Immature natural killer cell (primary cell): Measurements from ENCODE around the gene GLI1. TPM values are rescaled to one million over a fixed set of nuclear protein-coding genes. Genes with fewer than 3 reads are reported as not detected.

Experiments used
- DNase-seq, 3 donors: peaks; one replicate each; pipeline ENCODE4 v3.0.0; 2022; ENCODE audit warnings: mixed read lengths in 1 of 3
- H3K27ac Mint-ChIP-seq, 6 donors: one replicate each; pipeline ENCODE4 v1.8.0; 2020; ENCODE audit warnings: mixed read lengths in 6 of 6, mild to moderate bottlenecking in 5 of 6, inconsistent platforms in 4 of 6, moderate library complexity in 3 of 6
- H3K27me3 Mint-ChIP-seq, 3 donors: one replicate each; pipeline ENCODE4 v1.8.0; 2020 to 2021; ENCODE audit warnings: low read depth in 3 of 3, mild to moderate bottlenecking in 3 of 3, mixed read lengths in 3 of 3, moderate library complexity in 3 of 3, inconsistent platforms in 1 of 3
- H3K36me3 Mint-ChIP-seq, 3 donors: one replicate each; pipeline ENCODE4 v1.8.0; 2020; ENCODE audit warnings: mixed read lengths in 3 of 3, inconsistent platforms in 2 of 3, mild to moderate bottlenecking in 2 of 3
- H3K4me1 Mint-ChIP-seq, 2 donors: one replicate each; pipeline ENCODE4 v1.8.0; 2020; ENCODE audit warnings: inconsistent platforms in 2 of 2, mild to moderate bottlenecking in 2 of 2, mixed read lengths in 2 of 2, moderate library complexity in 1 of 2
- H3K4me3 Mint-ChIP-seq, 5 donors: one replicate each; pipeline ENCODE4 v1.8.0; 2020; ENCODE audit warnings: mild to moderate bottlenecking in 5 of 5, mixed read lengths in 5 of 5, inconsistent platforms in 3 of 5, moderate library complexity in 3 of 5
- H3K9me3 Mint-ChIP-seq, 6 donors: one replicate each; pipeline ENCODE4 v1.8.0; 2020; ENCODE audit warnings: mild to moderate bottlenecking in 6 of 6, mixed read lengths in 6 of 6, inconsistent platforms in 4 of 6, moderate library complexity in 3 of 6
- polyA plus RNA-seq, 3 donors: library from polyadenylated mRNA; unstranded; fragments of 300-500 nt; fragmentation: Illumina TruSeq; gene quantifications; one replicate each; pipeline ENCODE4 v1.2.3, GENCODE V29; 2021

GLI1 gene
- polyA plus RNA-seq, 3 donors from 2014 or later = 0.33 to 0.40 TPM; not detected in 1

DNA sequence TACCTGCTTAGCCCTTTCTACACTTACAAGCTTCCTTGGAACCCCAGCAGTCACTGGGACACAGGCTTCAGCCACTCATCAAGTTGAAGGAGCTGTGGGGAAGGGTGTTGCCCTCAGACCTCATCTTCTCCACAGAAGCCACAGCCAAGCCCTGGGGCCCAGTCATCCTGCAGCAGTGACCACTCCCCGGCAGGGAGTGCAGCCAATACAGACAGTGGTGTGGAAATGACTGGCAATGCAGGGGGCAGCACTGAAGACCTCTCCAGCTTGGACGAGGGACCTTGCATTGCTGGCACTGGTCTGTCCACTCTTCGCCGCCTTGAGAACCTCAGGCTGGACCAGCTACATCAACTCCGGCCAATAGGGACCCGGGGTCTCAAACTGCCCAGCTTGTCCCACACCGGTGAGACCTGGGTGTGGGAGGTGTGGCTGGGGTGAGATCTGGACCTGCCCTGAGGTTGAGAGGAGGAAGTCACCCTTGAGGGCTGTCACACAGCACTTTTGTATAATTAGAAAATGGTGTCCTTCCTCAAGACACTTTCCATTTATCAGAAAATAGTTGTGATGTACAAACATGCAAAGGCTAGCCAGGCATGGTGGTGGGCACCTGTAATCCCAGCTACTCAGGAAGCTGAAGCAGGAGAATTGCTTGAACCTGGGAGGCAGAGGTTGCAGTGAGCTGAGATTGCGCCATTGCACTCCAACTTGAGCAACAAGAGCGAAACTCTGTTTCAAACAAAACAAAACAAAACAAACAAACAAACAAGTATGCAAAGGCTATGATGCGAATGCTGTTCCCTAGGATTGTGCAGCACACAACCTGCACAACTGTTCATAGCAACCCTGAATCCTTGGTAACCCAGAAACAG is 9.9 kb downstream of the GLI1 start:
- Mint-ChIP-seq H3K36me3 (peaks cover 31 to 38% (median 33%) of the 10 kb centered on the region in 3 donors), H3K27me3 (peaks cover 18 to 37% (median 34%) of the 10 kb centered on the region in 3 donors), H3K4me3 (peak overlapping the region in 3 of 5 donors; percentile 6 to 15 (median 6)), H3K27ac (peak overlapping the region in 5 of 6 donors; percentile 59 to 83 (median 76)), H3K4me1 (peaks cover 62 to 68% of the 10 kb centered on the region in 2 donors), H3K9me3 (no peaks in the 10 kb centered on the region)
- no peak for DNase-seq

- DNase-seq = no peak
- peaks cover 17 to 39% (median 35%) of the 10 kb centered on the region in 3 donors for H3K27me3 Mint-ChIP-seq
- peak overlapping the region in 4 of 6 donors; percentile 60 to 83 (median 75) for H3K27ac Mint-ChIP-seq
- no peaks in the 10 kb centered on the region for H3K9me3 Mint-ChIP-seq
- peaks cover 36 to 44% (median 36%) of the 10 kb centered on the region in 3 donors for H3K36me3 Mint-ChIP-seq
- H3K4me3 Mint-ChIP-seq = no peak overlapping the region
- peaks cover 69 to 74% of the 10 kb centered on the region in 2 donors for H3K4me1 Mint-ChIP-seq
Measured at GRCh38 chr12:57470286-57470969, 10.8 kb downstream of the GLI1 start.

- Mint-ChIP-seq H3K4me1 (peaks cover 67 to 70% of the 10 kb centered on the region in 2 donors), H3K9me3 (no peaks in the 10 kb centered on the region), H3K27me3 (peaks cover 22 to 41% (median 41%) of the 10 kb centered on the region in 3 donors), H3K27ac (peak overlapping the region; percentile 60 to 83 (median 70)), H3K36me3 (peaks cover 36 to 44% (median 36%) of the 10 kb centered on the region in 3 donors), H3K4me3 (no peak overlapping the region)
- no peak for DNase-seq
Measured at GRCh38 chr12:57470970-57471656, 11.5 kb downstream of the GLI1 start.

DNA sequence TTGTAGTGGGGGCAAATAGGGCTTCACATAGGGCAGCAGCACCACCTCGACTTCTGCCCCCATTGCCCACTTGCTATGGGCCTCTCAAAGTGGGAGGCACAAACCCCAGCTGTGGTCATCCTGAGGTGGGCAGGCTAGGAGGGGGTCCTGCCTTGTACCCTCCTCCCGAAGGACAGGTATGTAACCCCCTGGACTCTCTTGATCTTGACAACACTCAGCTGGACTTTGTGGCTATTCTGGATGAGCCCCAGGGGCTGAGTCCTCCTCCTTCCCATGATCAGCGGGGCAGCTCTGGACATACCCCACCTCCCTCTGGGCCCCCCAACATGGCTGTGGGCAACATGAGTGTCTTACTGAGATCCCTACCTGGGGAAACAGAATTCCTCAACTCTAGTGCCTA is 12.1 kb downstream of the GLI1 start:
- H3K4me3 Mint-ChIP-seq = no peak overlapping the region
- peaks cover 73 to 75% of the 10 kb centered on the region in 2 donors for H3K4me1 Mint-ChIP-seq
- DNase-seq = no peak
- H3K27me3 Mint-ChIP-seq = peaks cover 27 to 45% (median 41%) of the 10 kb centered on the region in 3 donors
- peak overlapping the region; percentile 61 to 80 (median 73) for H3K27ac Mint-ChIP-seq
- peaks cover 37 to 44% (median 42%) of the 10 kb centered on the region in 3 donors for H3K36me3 Mint-ChIP-seq
- H3K9me3 Mint-ChIP-seq = no peaks in the 10 kb centered on the region

DNA sequence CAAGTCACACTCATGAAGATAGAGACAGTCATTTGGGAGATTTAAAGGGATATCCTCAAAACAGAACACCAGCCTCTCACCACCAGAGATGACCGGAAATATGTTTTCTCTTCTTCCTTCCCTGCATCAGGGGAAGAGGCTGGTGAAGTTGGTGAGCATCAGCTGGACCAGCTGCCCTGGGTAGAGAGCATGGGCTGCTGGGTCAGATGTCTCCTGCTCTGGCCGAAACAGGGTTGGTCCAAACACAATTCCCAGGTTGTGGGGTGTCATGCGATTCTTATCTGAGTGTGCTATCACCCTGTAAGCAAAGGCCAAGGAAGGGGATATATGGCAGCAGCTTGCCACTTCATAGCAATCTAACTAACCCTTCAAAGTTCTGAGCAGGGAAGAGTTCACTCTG is 12.8 kb downstream of the GLI1 start:
- no peaks in the 10 kb centered on the region for H3K9me3 Mint-ChIP-seq
- peaks cover 40 to 51% (median 46%) of the 10 kb centered on the region in 3 donors for H3K36me3 Mint-ChIP-seq
- peak overlapping the region; percentile 55 to 80 (median 73) for H3K27ac Mint-ChIP-seq
- H3K4me3 Mint-ChIP-seq = peak overlapping the region in 1 of 5 donors; percentile 17
- no peak for DNase-seq
- H3K4me1 Mint-ChIP-seq = peaks cover 78 to 82% of the 10 kb centered on the region in 2 donors
- H3K27me3 Mint-ChIP-seq = peaks cover 35 to 47% (median 46%) of the 10 kb centered on the region in 3 donors

- peaks cover 40 to 51% (median 48%) of the 10 kb centered on the region in 3 donors for H3K27me3 Mint-ChIP-seq
- H3K4me3 Mint-ChIP-seq = peak overlapping the region; percentile 51 to 84 (median 56)
- DNase-seq = no peak
- H3K36me3 Mint-ChIP-seq = peaks cover 46 to 56% (median 49%) of the 10 kb centered on the region in 3 donors
- H3K4me1 Mint-ChIP-seq = peaks cover 85 to 86% of the 10 kb centered on the region in 2 donors
- H3K27ac Mint-ChIP-seq = peak overlapping the region; percentile 76 to 100 (median 92)
- H3K9me3 Mint-ChIP-seq = no peaks in the 10 kb centered on the region
Measured at GRCh38 chr12:57473392-57473791, 13.8 kb downstream of the GLI1 start.

DNA sequence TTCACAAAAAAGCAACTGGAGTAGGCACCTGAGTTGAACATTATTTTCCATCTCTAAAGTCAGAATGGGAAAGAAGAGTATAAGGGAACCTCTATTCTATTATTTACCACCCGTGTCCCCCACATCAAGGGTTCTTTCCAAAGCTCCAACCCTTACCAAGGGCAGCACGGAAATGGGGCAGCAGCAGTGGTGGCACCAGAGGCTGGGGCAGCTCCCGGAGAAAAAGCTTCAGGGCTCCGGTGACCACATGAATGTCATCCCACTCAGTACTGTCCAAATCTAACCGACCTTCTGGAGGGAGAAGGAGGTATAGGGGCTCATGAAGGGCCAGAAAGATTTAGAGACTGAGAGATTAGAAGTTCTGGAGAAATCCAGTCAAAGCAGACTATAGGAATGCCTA is 14.3 kb downstream of the GLI1 start:
- no peaks in the 10 kb centered on the region for H3K9me3 Mint-ChIP-seq
- DNase-seq = no peak
- H3K36me3 Mint-ChIP-seq = peaks cover 46 to 56% (median 47%) of the 10 kb centered on the region in 3 donors
- H3K4me1 Mint-ChIP-seq = peaks cover 86 to 90% of the 10 kb centered on the region in 2 donors
- H3K4me3 Mint-ChIP-seq = peak overlapping the region; percentile 79 to 87 (median 83)
- peak overlapping the region; percentile 87 to 100 (median 92) for H3K27ac Mint-ChIP-seq
- peaks cover 44 to 54% (median 51%) of the 10 kb centered on the region in 3 donors for H3K27me3 Mint-ChIP-seq

DNA sequence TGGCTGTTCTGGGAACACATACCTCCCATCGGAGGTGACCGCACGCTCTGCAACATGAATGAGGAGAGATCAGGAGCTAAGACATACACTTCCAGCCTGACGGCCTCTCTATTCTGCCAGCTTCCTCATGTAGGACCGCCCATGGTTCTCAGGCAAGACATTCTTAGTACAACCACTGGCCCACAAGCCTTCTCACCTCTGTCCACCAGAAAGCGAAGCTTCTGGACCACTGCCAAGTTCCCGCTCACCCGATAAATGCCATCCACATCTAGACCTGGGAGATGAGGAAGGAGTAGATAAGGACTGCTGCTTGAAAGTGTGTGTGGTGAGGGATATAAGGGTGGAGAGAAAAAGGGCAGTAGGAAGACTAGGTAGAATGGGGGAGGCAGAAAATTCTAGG is 14.8 kb downstream of the GLI1 start:
- no peaks in the 10 kb centered on the region for H3K9me3 Mint-ChIP-seq
- H3K4me1 Mint-ChIP-seq = peaks cover 86 to 89% of the 10 kb centered on the region in 2 donors
- DNase-seq = peak; percentile 57 to 59 (median 59)
- H3K27me3 Mint-ChIP-seq = peaks cover 47 to 58% (median 50%) of the 10 kb centered on the region in 3 donors
- peak overlapping the region; percentile 79 to 87 (median 83) for H3K4me3 Mint-ChIP-seq
- H3K36me3 Mint-ChIP-seq = peaks cover 43 to 52% (median 43%) of the 10 kb centered on the region in 3 donors
- peak overlapping the region; percentile 87 to 100 (median 92) for H3K27ac Mint-ChIP-seq

GRCh38 chr12:57474862-57475261 is 15.3 kb downstream of the GLI1 start:
- Mint-ChIP-seq H3K4me3 (peak overlapping the region; percentile 79 to 87 (median 83)), H3K27me3 (peaks cover 50 to 62% (median 51%) of the 10 kb centered on the region in 3 donors), H3K4me1 (peaks cover 86 to 89% of the 10 kb centered on the region in 2 donors), H3K27ac (peak overlapping the region; percentile 87 to 100 (median 92)), H3K36me3 (peaks cover 43 to 49% (median 43%) of the 10 kb centered on the region in 3 donors), H3K9me3 (no peaks in the 10 kb centered on the region)
- DNase-seq = no peak

DNA sequence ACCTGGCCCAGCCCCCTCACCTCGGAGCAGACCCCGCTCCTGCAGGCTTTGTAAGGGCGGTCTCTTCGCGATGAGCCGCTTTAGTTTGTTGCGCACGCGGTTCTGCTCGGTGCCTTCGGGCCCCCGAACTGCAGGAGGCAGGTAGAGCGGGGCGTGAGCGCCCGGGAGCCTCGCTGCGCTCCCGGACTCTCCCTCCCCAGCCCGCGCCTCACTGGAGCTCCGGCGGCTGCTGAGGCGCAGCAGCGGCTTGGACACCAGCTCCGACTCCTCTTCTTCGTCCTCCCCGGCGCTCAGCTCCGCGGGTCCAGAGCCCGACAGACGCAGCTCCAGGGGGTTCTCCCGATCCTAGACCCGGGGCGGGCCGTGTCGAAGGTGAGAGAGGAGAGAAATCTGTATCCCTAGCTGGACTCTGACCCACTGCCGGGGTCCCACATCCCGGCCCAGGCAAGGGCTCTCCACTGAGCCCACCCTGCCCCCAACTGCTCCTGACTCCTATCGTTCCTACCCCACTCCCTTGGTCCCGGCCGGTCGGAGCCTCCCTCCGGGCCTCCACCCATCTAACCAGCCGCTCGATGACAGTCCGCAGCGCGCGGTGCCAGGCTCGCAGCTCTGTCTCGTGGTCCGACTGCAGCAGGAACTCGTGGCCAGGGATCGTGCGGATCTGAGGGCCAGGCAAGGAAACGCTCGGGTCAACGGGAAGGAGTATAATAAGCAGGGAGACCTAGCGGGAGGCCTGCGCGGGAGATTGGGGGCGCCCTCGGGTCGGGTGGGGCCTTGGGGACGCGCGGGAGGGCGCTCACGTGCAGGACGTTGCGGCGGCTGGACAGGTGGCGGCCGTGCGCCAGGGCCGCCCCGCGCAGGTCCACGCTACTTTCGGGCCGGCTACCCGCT is 15.9 kb downstream of the GLI1 start:
- no peak for DNase-seq
- peak overlapping the region; percentile 99 to 100 (median 100) for H3K27ac Mint-ChIP-seq
- peaks cover 51 to 67% (median 54%) of the 10 kb centered on the region in 3 donors for H3K27me3 Mint-ChIP-seq
- H3K4me1 Mint-ChIP-seq = peaks cover 89 to 90% of the 10 kb centered on the region in 2 donors
- H3K36me3 Mint-ChIP-seq = peaks cover 43 to 49% (median 43%) of the 10 kb centered on the region in 3 donors
- H3K4me3 Mint-ChIP-seq = peak overlapping the region; percentile 90 to 97 (median 95)
- H3K9me3 Mint-ChIP-seq = no peaks in the 10 kb centered on the region

- Mint-ChIP-seq H3K4me3 (peak overlapping the region; percentile 90 to 97 (median 95)), H3K4me1 (peaks cover 91 to 92% of the 10 kb centered on the region in 2 donors), H3K27me3 (peaks cover 47 to 61% (median 56%) of the 10 kb centered on the region in 3 donors), H3K36me3 (peaks cover 43 to 49% (median 43%) of the 10 kb centered on the region in 3 donors), H3K9me3 (no peaks in the 10 kb centered on the region), H3K27ac (peak overlapping the region; percentile 99 to 100 (median 100))
- DNase-seq = peak; percentile 76 to 83 (median 81)
Measured at GRCh38 chr12:57476162-57476992, 16.8 kb downstream of the GLI1 start.
